SIG-M5 treated with dmso at 0.1 percent for 504 hours (cell line): ENCODE measurements around the gene CFAP46.

Experiments
- DNase-seq: peaks from one replicate; lab custom pipeline; 2025; ENCODE audit not compliant: unreplicated experiment; lab: John Stamatoyannopoulos, UW

CFAP46 gene

GRCh38 chr10:132942101-132943057 lies at the start of gene CFAP46:
TSS of gene CFAP46 (minus strand) at chr10:132942570. CDS start at chr10:132942484, 86 bp downstream.
- DNase-seq, result no peak

GRCh38 chr10:132991706-132992432 lies 49.5 kb upstream of the CFAP46 start:
- no peak for DNase-seq

GRCh38 chr10:132990684-132991545 lies 48.5 kb upstream of the CFAP46 start:
- no peak for DNase-seq

GRCh38 chr10:132989476-132990415 lies 47.4 kb upstream of the CFAP46 start:
- DNase-seq, result no peak

GRCh38 chr10:132988988-132989387 lies 46.6 kb upstream of the CFAP46 start:
- no peak for DNase-seq

- no peak for DNase-seq
Observed at GRCh38 chr10:132987671-132988571, 45.6 kb upstream of the CFAP46 start.

- no peak for DNase-seq
Observed at GRCh38 chr10:132986978-132987377, 44.6 kb upstream of the CFAP46 start.

- no peak for DNase-seq
Observed at GRCh38 chr10:132986576-132986975, 44.2 kb upstream of the CFAP46 start.

GRCh38 chr10:132986076-132986475 lies 43.7 kb upstream of the CFAP46 start:
- DNase-seq, result no peak

GRCh38 chr10:132985546-132985900 lies 43.2 kb upstream of the CFAP46 start:
- no peak for DNase-seq

GRCh38 chr10:132984801-132985545 lies 42.6 kb upstream of the CFAP46 start:
- no peak for DNase-seq

GRCh38 chr10:132984008-132984295 lies 41.6 kb upstream of the CFAP46 start:
- DNase-seq, result no peak

- DNase-seq, result no peak
Observed at GRCh38 chr10:132983252-132984007, 41.1 kb upstream of the CFAP46 start.

GRCh38 chr10:132982301-132982989 lies 40.1 kb upstream of the CFAP46 start:
- DNase-seq, result no peak

- no peak for DNase-seq
Observed at GRCh38 chr10:132981746-132982145, 39.4 kb upstream of the CFAP46 start.

GRCh38 chr10:132981173-132981555 lies 38.8 kb upstream of the CFAP46 start:
- no peak for DNase-seq

GRCh38 chr10:132980426-132981172 lies 38.2 kb upstream of the CFAP46 start:
- no peak for DNase-seq
